H1 (cell line): ENCODE data around the gene SCAPER. TPM values are rescaled to one million over a fixed set of nuclear protein-coding genes. Genes with fewer than 3 reads are reported as not detected.
"Not testable (repeated sequence)": the region's sequence is repeated elsewhere in the genome, so short reads cannot be mapped to it uniquely, and the experiment has no call there.

Source experiments
- CTCF ChIA-PET: fragments of 300-600 bp; sonication (Branson Sonifier 250); formaldehyde crosslinking; loops from one replicate; lab custom pipeline; 2021; ENCODE audit not compliant: partially characterized antibody; lab: Charles Lee
- POLR2A ChIA-PET: fragments of 300-600 bp; sonication (Branson Sonifier 250); formaldehyde crosslinking; loops from one replicate; lab custom pipeline; 2021; ENCODE audit warnings: inconsistent platforms; ENCODE audit not compliant: partially characterized antibody; lab: Charles Lee
- DNase-seq, 2 experiments: peaks; one replicate each; pipeline versions ENCODE4 v3.0.0 to v3.0.0-alpha.2; 2010 to 2022; ENCODE audit warnings: low spot score in 2 of 2, low read depth in 1 of 2, mixed read lengths in 1 of 2
- FAIRE-seq: peaks from 2 replicates; lab custom pipeline; 2011; peaks lifted over from hg19 to GRCh38; lab: Jason Lieb, UNC
- H2AFZ ChIP-seq: 2 replicates; pipeline ENCODE4 v1.8.1; 2012; ENCODE audit warnings: low read length, inconsistent platforms
- H2AK5ac ChIP-seq: 2 replicates; pipeline ENCODE4 v1.6.1; 2013; ENCODE audit warnings: low read depth, low read length
- H2BK120ac ChIP-seq: replicated peaks from 2 replicates; pipeline ENCODE3; 2013; ENCODE audit warnings: low read depth, low read length, inconsistent platforms
- H2BK12ac ChIP-seq: 2 replicates; pipeline ENCODE4 v1.6.1; 2013; ENCODE audit warnings: low read depth, low read length
- H2BK15ac ChIP-seq: 2 replicates; pipeline ENCODE4 v1.6.1; 2013; ENCODE audit warnings: low read length
- H2BK20ac ChIP-seq: 2 replicates; pipeline ENCODE4 v1.6.1; 2013; ENCODE audit warnings: low read length
- H2BK5ac ChIP-seq: 2 replicates; pipeline ENCODE4 v1.6.1; 2013; ENCODE audit warnings: low read depth, low read length
- H3K14ac ChIP-seq: 2 replicates; pipeline ENCODE4 v1.6.1; 2013; ENCODE audit warnings: inconsistent platforms; ENCODE audit not compliant: insufficient read length
- H3K18ac ChIP-seq: 2 replicates; pipeline ENCODE4 v1.6.1; 2013; ENCODE audit warnings: low read length; ENCODE audit errors: extremely low read depth
- H3K23ac ChIP-seq: 2 replicates; pipeline ENCODE4 v1.6.1; 2013; ENCODE audit warnings: inconsistent platforms; ENCODE audit not compliant: insufficient read length
- H3K23me2 ChIP-seq: 2 replicates; pipeline ENCODE4 v1.6.1; 2013; ENCODE audit warnings: low read depth, low read length
- H3K27ac ChIP-seq: 2 replicates; pipeline ENCODE4 v1.6.1; 2011; ENCODE audit warnings: low read depth, low read length, inconsistent platforms
- H3K27me3 ChIP-seq, 4 experiments: replicated peaks in 1 of 4; 1 replicate in 1 of 4; 2 replicates in 3 of 4; pipeline versions ENCODE4 v1.6.1 to v1.8.1; 2011 to 2013; ENCODE audit warnings: low read length in 3 of 4, mild to moderate bottlenecking in 3 of 4, inconsistent platforms in 2 of 4, mixed read lengths in 2 of 4, moderate library complexity in 1 of 4; ENCODE audit not compliant: control insufficient read depth in 3 of 4, insufficient read depth in 3 of 4; ENCODE audit errors: extremely low read depth in 1 of 4
- H3K36me3 ChIP-seq, 4 experiments: 2 replicates each; pipeline versions ENCODE4 v1.6.1 to v1.8.1; 2011 to 2013; ENCODE audit warnings: mild to moderate bottlenecking in 4 of 4, low read length in 3 of 4, moderate library complexity in 2 of 4, control low read depth in 1 of 4, inconsistent platforms in 1 of 4; ENCODE audit not compliant: insufficient read depth in 4 of 4, control insufficient read depth in 2 of 4
- H3K4ac ChIP-seq: replicated peaks from 2 replicates; pipeline ENCODE3; 2013; ENCODE audit warnings: low read length, low read depth, mixed read lengths, inconsistent platforms; ENCODE audit not compliant: insufficient read length
- H3K4me1 ChIP-seq, 4 experiments: replicated peaks in 1 of 4; 1 replicate in 1 of 4; 2 replicates in 3 of 4; pipeline versions ENCODE4 v1.6.1 to v1.8.1; 2011 to 2013; ENCODE audit warnings: low read length in 3 of 4, inconsistent platforms in 2 of 4, mixed read lengths in 1 of 4; ENCODE audit not compliant: insufficient read depth in 4 of 4, control insufficient read depth in 3 of 4
- H3K4me2 ChIP-seq, 2 experiments: 2 replicates each; pipeline versions ENCODE4 v1.6.1 to v1.8.1; 2011 to 2013; ENCODE audit warnings: low read depth in 2 of 2, low read length in 2 of 2, control low read depth in 1 of 2, inconsistent platforms in 1 of 2, mild to moderate bottlenecking in 1 of 2; ENCODE audit not compliant: insufficient read depth in 1 of 2
- H3K4me3 ChIP-seq, 4 experiments: fragments of 200-600, 300-600 bp in 1 of 4; sonication (generic), shearing (Covaris generic), sonication (Bioruptor Twin) in 1 of 4; 2 replicates each; pipeline versions ENCODE4 v1.5.1 to v1.8.1; 2011 to 2016; ENCODE audit warnings: low read length in 4 of 4, low read depth in 3 of 4, control low read depth in 2 of 4, inconsistent platforms in 2 of 4, mild to moderate bottlenecking in 2 of 4, mixed read lengths in 1 of 4, moderate library complexity in 1 of 4; ENCODE audit not compliant: insufficient read depth in 2 of 4; ENCODE audit errors: extremely low read depth in 1 of 4
- H3K56ac ChIP-seq: replicated peaks from 2 replicates; pipeline ENCODE3; 2013; ENCODE audit warnings: low read depth, mild to moderate bottlenecking, mixed read lengths, low read length, inconsistent platforms; ENCODE audit not compliant: insufficient read length
- H3K79me1 ChIP-seq: 2 replicates; pipeline ENCODE4 v1.6.1; 2013; ENCODE audit warnings: low read depth, low read length, control low read depth
- H3K79me2 ChIP-seq, 2 experiments: 2 replicates each; pipeline versions ENCODE4 v1.6.1 to v1.8.1; 2012 to 2013; ENCODE audit warnings: low read length in 2 of 2, mild to moderate bottlenecking in 2 of 2, inconsistent platforms in 1 of 2; ENCODE audit not compliant: insufficient read depth in 2 of 2, control insufficient read depth in 1 of 2
- H3K9ac ChIP-seq, 4 experiments: replicated peaks in 1 of 4; 1 replicate in 1 of 4; 2 replicates in 3 of 4; pipeline versions ENCODE4 v1.6.1 to v1.8.1; 2011 to 2013; ENCODE audit warnings: low read depth in 3 of 4, low read length in 3 of 4, control low read depth in 2 of 4, mild to moderate bottlenecking in 2 of 4, moderate library complexity in 2 of 4, inconsistent platforms in 1 of 4; ENCODE audit errors: extremely low read depth in 1 of 4
- H3K9me3 ChIP-seq, 2 experiments: 2 replicates each; pipeline versions ENCODE4 v1.6.1 to v1.8.1; 2012 to 2013; ENCODE audit warnings: mild to moderate bottlenecking in 2 of 2, moderate library complexity in 2 of 2, control low read depth in 1 of 2, inconsistent platforms in 1 of 2, low read depth in 1 of 2, low read length in 1 of 2, mixed read lengths in 1 of 2; ENCODE audit not compliant: insufficient read depth in 2 of 2
- H4K20me1 ChIP-seq, 2 experiments: replicated peaks in 1 of 2; 2 replicates each; pipeline versions ENCODE3 to v1.8.1; 2011 to 2013; ENCODE audit warnings: inconsistent platforms in 2 of 2, low read length in 2 of 2, mild to moderate bottlenecking in 1 of 2; ENCODE audit not compliant: insufficient read depth in 2 of 2, control insufficient read depth in 1 of 2
- H4K5ac ChIP-seq: 2 replicates; pipeline ENCODE4 v1.6.1; 2013; ENCODE audit warnings: low read length, low read depth, mixed read lengths, inconsistent platforms; ENCODE audit not compliant: insufficient read length
- H4K8ac ChIP-seq: 2 replicates; pipeline ENCODE4 v1.8.0; 2013; ENCODE audit warnings: mild to moderate bottlenecking, moderate library complexity, low read length, inconsistent platforms; ENCODE audit not compliant: insufficient read depth; ENCODE audit errors: extremely low read depth
- H4K91ac ChIP-seq: replicated peaks from 2 replicates; pipeline ENCODE3; 2013; ENCODE audit warnings: low read length, mixed read lengths, inconsistent platforms; ENCODE audit not compliant: insufficient read length
- WGBS, 2 experiments: shearing (Covaris generic) in 1 of 2; methylation state at CpG; one replicate each; pipeline versions ENCODE4 v1.1.6 to v1.1.7; 2013 to 2015; ENCODE audit warnings: low lambda C conversion rate in 2 of 2, mixed read lengths in 2 of 2, inconsistent platforms in 1 of 2, low coverage in 1 of 2, missing lambda C conversion rate in 1 of 2; ENCODE audit not compliant: insufficient replicate concordance in 2 of 2, insufficient coverage in 1 of 2, insufficient read length in 1 of 2; ENCODE audit errors: extremely low coverage in 1 of 2, missing lambda C conversion rate in 1 of 2; 5-methylcytosine and 5-hydroxymethylcytosine counted together
- polyA plus RNA-seq, 7 experiments: library from polyadenylated mRNA; depleted of rRNA in 3 of 7; stranded (reverse) in 5 of 7; unstranded in 2 of 7; fragments of >200 nt in 5 of 7; fragments of 200-250 nt in 2 of 7; gene quantifications; 1 replicate in 5 of 7; 2 replicates in 1 of 7; 4 replicates in 1 of 7; pipeline versions ENCODE4 v1.2.1 to v1.2.3, GENCODE V29; 2011 to 2013; ENCODE audit warnings: missing spikeins in 2 of 7, mixed read lengths in 2 of 7
- total RNA-seq: library from RNA; stranded (reverse); fragmentation: NEBNext Ultra II Directional; extraction: Animal tissue kit (Norgen Biotek cat#: 25700); gene quantifications from 2 replicates; pipeline ENCODE4 v1.2.1, GENCODE V29; 2021

SCAPER gene
- total and polyA plus RNA-seq, 2 of the 8 experiments (the other 6 are each of a cell fraction or from before 2014, with no cell fraction given): 1.6 to 6.8 TPM

GRCh38 chr15:76704032-76704431 is 201.1 kb downstream of the SCAPER start:
- H2BK12ac ChIP-seq, H3K23ac ChIP-seq, H3K79me1 ChIP-seq, H2BK5ac ChIP-seq, DNase-seq, H3K27ac ChIP-seq, H3K18ac ChIP-seq, H4K20me1 ChIP-seq, FAIRE-seq, H4K5ac ChIP-seq, CTCF ChIA-PET, H3K23me2 ChIP-seq, POLR2A ChIA-PET, H3K4ac ChIP-seq, H3K9ac ChIP-seq, H2BK120ac ChIP-seq, H4K91ac ChIP-seq, H3K36me3 ChIP-seq, H2BK20ac ChIP-seq, H2AFZ ChIP-seq, H4K8ac ChIP-seq, H3K4me2 ChIP-seq, H2BK15ac ChIP-seq, H3K9me3 ChIP-seq, H3K4me3 ChIP-seq, H3K79me2 ChIP-seq, H3K14ac ChIP-seq, H3K56ac ChIP-seq, H3K27me3 ChIP-seq, H3K4me1 ChIP-seq, H2AK5ac ChIP-seq: not testable (repeated sequence)
- WGBS, 2 experiments: 90% methylated on average over 1 of the region's 1 CpG; no CpG with 5 or more reads in 1 of the 2 experiments
